HEK293T (cell line): ENCODE data around the gene F13B.

Source experiments
- ARNT ChIP-seq: fragments of 450-650 bp; IDR thresholded peaks from 2 replicates; pipeline ENCODE4 v1.6.1; 2017; ENCODE audit warnings: mild to moderate bottlenecking
- BHLHE40 ChIP-seq: fragments of 450-650 bp; IDR thresholded peaks from 2 replicates; pipeline ENCODE4 v1.6.1; 2016; ENCODE audit warnings: mild to moderate bottlenecking, moderate library complexity, borderline replicate concordance
- CTBP1 ChIP-seq: fragments of 450-650 bp; IDR thresholded peaks from 2 replicates; pipeline ENCODE4 v1.6.1; 2016; ENCODE audit warnings: borderline replicate concordance
- FOXK2 ChIP-seq: fragments of 450-650 bp; IDR thresholded peaks from 2 replicates; pipeline ENCODE4 v1.6.1; 2016; ENCODE audit warnings: mild to moderate bottlenecking
- FOXM1 ChIP-seq: fragments of 450-650 bp; IDR thresholded peaks from 2 replicates; pipeline ENCODE4 v1.6.1; 2017; ENCODE audit warnings: mild to moderate bottlenecking, borderline replicate concordance
- NFRKB ChIP-seq: fragments of 450-650 bp; IDR thresholded peaks from 2 replicates; pipeline ENCODE4 v1.6.1; 2016; ENCODE audit warnings: mild to moderate bottlenecking, moderate library complexity
- SP1 ChIP-seq: fragments of 450-650 bp; IDR thresholded peaks from 2 replicates; pipeline ENCODE4 v1.6.1; 2017
- SUZ12 ChIP-seq: fragments of 450-650 bp; IDR thresholded peaks from 2 replicates; pipeline ENCODE4 v1.6.1; 2016; ENCODE audit warnings: mild to moderate bottlenecking
- ZNF384 ChIP-seq: fragments of 450-650 bp; IDR thresholded peaks from 2 replicates; pipeline ENCODE4 v1.6.1; 2016
- TF ChIP-seq, protein P1 (sequence below): fragments of 450-650 bp; IDR thresholded peaks from 2 replicates; pipeline ENCODE4 v1.6.1; 2016

DNA sequence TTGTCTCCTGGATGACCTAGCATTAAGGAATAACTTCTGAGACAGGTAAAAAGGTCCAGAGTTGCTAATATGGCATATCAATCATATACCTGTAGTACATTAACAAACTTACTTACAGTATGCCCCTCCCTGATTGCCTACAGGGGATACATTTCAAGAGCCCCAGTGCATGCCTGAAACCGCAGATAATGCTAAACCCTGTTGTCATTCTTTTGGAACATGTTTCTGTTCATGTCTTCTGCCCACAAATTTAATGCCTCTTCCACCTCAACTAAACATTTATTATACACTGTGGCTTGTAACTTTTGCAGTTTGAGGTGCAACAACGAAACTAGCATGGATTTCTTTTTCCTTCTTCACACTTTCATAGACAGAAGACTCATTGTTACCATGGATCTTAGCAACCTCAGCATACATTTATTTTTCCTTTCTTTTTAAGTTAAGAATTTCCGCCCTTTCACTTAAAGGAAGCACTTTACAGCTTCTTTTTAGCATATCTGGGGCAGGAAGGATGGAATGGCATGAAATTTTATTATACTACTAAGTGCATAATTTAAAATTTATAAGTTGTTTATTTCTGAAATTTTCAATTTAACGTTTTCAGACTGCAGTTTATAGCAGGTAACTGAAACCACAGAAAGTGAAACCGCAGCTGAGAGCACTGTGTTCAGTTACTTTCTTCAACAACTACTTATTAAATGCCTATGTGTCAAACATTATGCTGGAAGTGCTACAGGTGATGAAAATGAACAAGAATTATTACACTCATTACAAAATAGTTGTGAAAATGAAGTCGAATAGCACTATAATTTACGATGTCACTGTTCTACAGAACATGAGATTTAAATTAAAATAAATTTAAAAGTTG lies 25.3 kb downstream of the F13B start:
- TF ChIP-seq FOXK2, result no peak
- TF ChIP-seq BHLHE40, result no peak
- no peak for TF ChIP-seq FOXM1
- TF ChIP-seq SUZ12, result no peak
- TF ChIP-seq ZNF384, result no peak
- TF ChIP-seq, protein P1, sequence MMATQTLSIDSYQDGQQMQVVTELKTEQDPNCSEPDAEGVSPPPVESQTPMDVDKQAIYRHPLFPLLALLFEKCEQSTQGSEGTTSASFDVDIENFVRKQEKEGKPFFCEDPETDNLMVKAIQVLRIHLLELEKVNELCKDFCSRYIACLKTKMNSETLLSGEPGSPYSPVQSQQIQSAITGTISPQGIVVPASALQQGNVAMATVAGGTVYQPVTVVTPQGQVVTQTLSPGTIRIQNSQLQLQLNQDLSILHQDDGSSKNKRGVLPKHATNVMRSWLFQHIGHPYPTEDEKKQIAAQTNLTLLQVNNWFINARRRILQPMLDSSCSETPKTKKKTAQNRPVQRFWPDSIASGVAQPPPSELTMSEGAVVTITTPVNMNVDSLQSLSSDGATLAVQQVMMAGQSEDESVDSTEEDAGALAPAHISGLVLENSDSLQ, result no peak
- no peak for TF ChIP-seq SP1
- TF ChIP-seq ARNT, result no peak
- TF ChIP-seq NFRKB, result no peak
- TF ChIP-seq CTBP1, result no peak
